Calu3 (cell line): ENCODE data around the gene MTUS2. TPM values are rescaled to one million over a fixed set of nuclear protein-coding genes. Genes with fewer than 3 reads are reported as not detected.
A peak's percentile ranks its signal among the peaks of the same experiment; 100 is the strongest.

Source experiments
- BruUV-seq: library from RNA; stranded (reverse); fragments of 400-500 nt; replicated peaks from 2 replicates; lab custom pipeline; 2021; lab: Mats Ljungman, UMichigan
- CTCF ChIA-PET: fragments of 300-600 bp; sonication (Branson Sonifier 250); formaldehyde crosslinking; loops from one replicate; lab custom pipeline; 2022; ENCODE audit warnings: antibody characterized with exemption; lab: Charles Lee
- DNase-seq: peaks from one replicate; pipeline ENCODE4 v3.0.0; 2022
- H3K27ac Mint-ChIP-seq: one replicate; pipeline ENCODE4 v1.8.0; 2022; ENCODE audit warnings: mixed read lengths; ENCODE audit not compliant: unreplicated experiment
- H3K27me3 Mint-ChIP-seq: one replicate; pipeline ENCODE4 v1.8.0; 2022; ENCODE audit warnings: mixed read lengths; ENCODE audit not compliant: unreplicated experiment
- H3K36me3 Mint-ChIP-seq: one replicate; pipeline ENCODE4 v1.8.0; 2022; ENCODE audit warnings: mild to moderate bottlenecking, moderate library complexity, mixed read lengths; ENCODE audit not compliant: insufficient read depth, unreplicated experiment
- H3K4me1 Mint-ChIP-seq: one replicate; pipeline ENCODE4 v1.8.0; 2022; ENCODE audit warnings: mild to moderate bottlenecking, low read depth, mixed read lengths; ENCODE audit not compliant: unreplicated experiment
- H3K4me3 Mint-ChIP-seq: one replicate; pipeline ENCODE4 v1.8.0; 2022; ENCODE audit warnings: mild to moderate bottlenecking, low read depth, moderate library complexity, mixed read lengths; ENCODE audit not compliant: unreplicated experiment
- H3K9me3 Mint-ChIP-seq: one replicate; pipeline ENCODE4 v1.8.0; 2022; ENCODE audit warnings: low read depth, mixed read lengths; ENCODE audit not compliant: unreplicated experiment
- intact Hi-C: fragments of 100-400 bp; cut with micrococcal nuclease; formaldehyde crosslinking; loops from one replicate; pipeline ENCODE4 v1.10.0; 2022; ENCODE audit not compliant: unreplicated experiment
- total RNA-seq: library from RNA; stranded (reverse); gene quantifications from 2 replicates; pipeline ENCODE4 v1.2.3, GENCODE V29; 2022
- TF ChIP-seq, protein P1 (sequence below): fragments of 200-600 bp; IDR thresholded peaks from one replicate; pipeline ENCODE4 v1.8.0; 2022; ENCODE audit warnings: antibody characterized with exemption; ENCODE audit not compliant: unreplicated experiment

The MTUS2 gene
- total RNA-seq, 1 experiment from 2014 or later: not detected

DNA sequence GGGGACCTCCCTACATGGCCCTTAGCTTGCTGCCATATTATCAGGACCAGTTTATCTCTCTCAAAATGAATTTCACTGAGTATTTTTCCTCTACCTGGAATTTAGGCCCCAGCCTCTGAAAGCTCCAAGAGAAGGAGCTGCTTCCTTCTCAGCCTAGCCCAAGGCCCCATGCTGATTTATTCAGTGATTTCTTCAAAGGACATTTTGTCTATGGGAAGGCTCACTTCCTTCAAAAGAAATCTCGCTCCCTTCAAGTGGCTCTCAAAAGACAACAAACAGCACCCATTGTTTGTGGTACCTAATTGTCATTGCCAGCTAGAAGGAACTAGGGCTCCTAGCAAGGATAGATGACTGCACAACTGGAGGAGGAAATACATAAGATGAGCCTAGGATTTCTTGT is 602.9 kb downstream of the MTUS2 start:
- DNase-seq: no peak
- no peaks in the 10 kb centered on the region for H3K9me3 Mint-ChIP-seq
- no TSS peak for BruUV-seq
- peaks cover 41% of the 10 kb centered on the region for H3K27me3 Mint-ChIP-seq
- CTCF ChIA-PET: no interaction called here
- no peak overlapping the region for H3K27ac Mint-ChIP-seq
- no peaks in the 10 kb centered on the region for H3K4me1 Mint-ChIP-seq
- intact Hi-C loops: no loop called here
- no peaks in the 10 kb centered on the region for H3K36me3 Mint-ChIP-seq
- no peak overlapping the region for H3K4me3 Mint-ChIP-seq
- TF ChIP-seq, protein P1, sequence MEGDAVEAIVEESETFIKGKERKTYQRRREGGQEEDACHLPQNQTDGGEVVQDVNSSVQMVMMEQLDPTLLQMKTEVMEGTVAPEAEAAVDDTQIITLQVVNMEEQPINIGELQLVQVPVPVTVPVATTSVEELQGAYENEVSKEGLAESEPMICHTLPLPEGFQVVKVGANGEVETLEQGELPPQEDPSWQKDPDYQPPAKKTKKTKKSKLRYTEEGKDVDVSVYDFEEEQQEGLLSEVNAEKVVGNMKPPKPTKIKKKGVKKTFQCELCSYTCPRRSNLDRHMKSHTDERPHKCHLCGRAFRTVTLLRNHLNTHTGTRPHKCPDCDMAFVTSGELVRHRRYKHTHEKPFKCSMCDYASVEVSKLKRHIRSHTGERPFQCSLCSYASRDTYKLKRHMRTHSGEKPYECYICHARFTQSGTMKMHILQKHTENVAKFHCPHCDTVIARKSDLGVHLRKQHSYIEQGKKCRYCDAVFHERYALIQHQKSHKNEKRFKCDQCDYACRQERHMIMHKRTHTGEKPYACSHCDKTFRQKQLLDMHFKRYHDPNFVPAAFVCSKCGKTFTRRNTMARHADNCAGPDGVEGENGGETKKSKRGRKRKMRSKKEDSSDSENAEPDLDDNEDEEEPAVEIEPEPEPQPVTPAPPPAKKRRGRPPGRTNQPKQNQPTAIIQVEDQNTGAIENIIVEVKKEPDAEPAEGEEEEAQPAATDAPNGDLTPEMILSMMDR: no peak

DNA sequence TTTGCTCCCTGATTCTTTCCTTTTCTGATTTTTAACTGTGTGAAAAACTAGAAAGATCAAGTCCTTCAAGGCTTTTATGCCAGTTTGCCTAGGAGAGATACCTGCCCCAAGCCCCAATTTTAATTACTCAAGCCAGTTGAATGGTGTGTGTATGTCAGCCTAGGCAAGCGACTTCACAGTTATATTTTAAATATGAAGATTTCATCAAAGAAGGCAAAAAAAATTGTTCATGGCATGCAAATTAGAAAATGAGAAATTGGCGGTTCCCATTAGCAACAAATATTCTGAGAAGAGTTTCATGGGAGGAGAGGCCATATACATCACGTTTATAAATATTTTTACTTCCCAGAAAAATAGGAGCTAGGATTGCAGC is 607.8 kb downstream of the MTUS2 start:
- no peaks in the 10 kb centered on the region for H3K36me3 Mint-ChIP-seq
- no peaks in the 10 kb centered on the region for H3K9me3 Mint-ChIP-seq
- TF ChIP-seq, protein P1: no peak
- CTCF ChIA-PET: no interaction called here
- no peak overlapping the region for H3K27ac Mint-ChIP-seq
- H3K4me1 Mint-ChIP-seq: no peaks in the 10 kb centered on the region
- intact Hi-C loops: no loop called here
- DNase-seq: no peak
- H3K27me3 Mint-ChIP-seq: peaks cover 35% of the 10 kb centered on the region
- BruUV-seq: no TSS peak
- peak overlapping the region; percentile 54 for H3K4me3 Mint-ChIP-seq

DNA sequence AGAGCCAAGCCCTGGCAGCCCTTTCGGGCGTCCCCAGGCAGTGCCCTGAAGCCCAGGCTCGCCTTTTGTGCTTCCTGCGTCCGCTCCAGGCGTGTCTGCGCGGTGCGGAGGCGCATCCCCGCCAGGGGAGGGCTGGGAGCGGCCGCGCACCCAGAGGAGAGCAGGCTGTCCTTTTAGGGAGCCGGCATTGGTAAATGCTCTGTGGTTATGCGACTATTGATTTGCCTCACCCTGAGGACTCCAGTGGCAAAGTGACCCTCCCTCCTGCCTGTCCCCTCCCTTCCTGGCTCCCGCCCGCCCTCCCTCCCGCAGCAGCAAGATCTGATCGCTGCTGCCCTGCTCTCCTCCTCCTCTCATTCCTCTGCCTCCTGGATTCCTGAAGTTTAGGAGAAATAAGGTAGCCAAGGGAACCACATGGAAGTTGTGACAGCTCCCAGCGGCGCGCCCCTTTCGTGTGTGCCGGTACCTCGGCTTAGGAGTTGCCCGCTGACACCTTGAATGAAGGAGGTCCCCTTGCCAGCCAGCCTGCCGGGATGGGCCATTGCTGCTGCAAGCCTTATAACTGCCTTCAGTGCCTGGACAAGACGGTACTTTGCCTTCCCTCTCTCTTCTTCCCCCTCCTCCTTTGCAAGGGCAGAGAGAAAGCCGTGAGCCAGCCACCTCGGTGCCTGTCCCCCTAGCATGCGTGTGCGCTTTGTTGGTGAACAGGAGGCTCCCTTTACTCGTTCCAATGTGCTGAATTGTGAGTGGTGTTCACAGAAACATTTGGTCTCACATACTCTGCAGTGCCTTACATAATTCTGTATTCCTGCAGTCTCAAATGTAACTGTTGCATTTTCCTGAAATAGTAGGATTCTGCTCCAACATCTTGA is 608.4 kb downstream of the MTUS2 start:
- TF ChIP-seq, protein P1: no peak

DNA sequence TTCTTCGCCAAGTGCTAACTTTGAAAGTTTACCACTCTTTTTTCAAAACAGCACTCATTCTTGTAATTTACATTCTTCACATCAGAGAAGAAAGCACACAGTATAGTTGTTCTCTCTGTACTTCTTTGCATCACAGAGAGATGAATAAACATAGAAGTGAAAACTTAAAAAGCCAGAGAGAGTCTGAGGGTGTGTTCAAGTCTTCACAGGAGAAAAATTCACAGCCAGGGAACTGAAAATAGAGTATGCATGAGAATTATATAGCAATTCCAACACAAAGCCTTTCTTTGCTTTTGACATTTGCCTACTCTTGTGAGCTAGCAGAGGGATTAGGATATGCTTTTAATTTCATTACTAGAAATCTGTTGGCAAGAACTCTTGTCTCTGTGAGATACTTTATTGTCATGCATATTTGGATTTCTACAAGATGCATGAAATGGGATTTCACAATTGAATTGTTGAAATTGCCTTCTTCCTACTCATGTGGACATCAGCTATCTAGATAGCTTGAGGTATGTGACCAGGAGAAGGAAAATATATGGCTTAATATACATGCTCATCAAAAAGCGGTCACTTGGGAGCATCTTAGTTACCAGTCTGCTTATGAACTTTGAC is 609.3 kb downstream of the MTUS2 start:
- Mint-ChIP-seq H3K27ac (no peak overlapping the region), H3K4me1 (no peaks in the 10 kb centered on the region), H3K36me3 (no peaks in the 10 kb centered on the region), H3K4me3 (no peak overlapping the region), H3K27me3 (peaks cover 41% of the 10 kb centered on the region), H3K9me3 (no peaks in the 10 kb centered on the region)
- intact Hi-C loops: no loop called here
- TF ChIP-seq, protein P1: no peak
- CTCF ChIA-PET: no interaction called here
- no TSS peak for BruUV-seq
- no peak for DNase-seq

More for the DNA sequence above, 608.4 kb downstream of the MTUS2 start:
- Mint-ChIP-seq H3K9me3 (no peaks in the 10 kb centered on the region), H3K27me3 (peaks cover 37% of the 10 kb centered on the region), H3K4me3 (peak overlapping the region; percentile 54), H3K36me3 (no peaks in the 10 kb centered on the region), H3K27ac (no peak overlapping the region), H3K4me1 (no peaks in the 10 kb centered on the region)
- CTCF ChIA-PET: no interaction called here
- intact Hi-C loops: no loop called here
- DNase-seq: peak; percentile 24
- no TSS peak for BruUV-seq
